Bronchial epithelial cell (primary cell): ENCODE data around the gene LRIT3. TPM values are rescaled to one million over a fixed set of nuclear protein-coding genes. Genes with fewer than 3 reads are reported as not detected.

ENCODE experiments used
- DNase-seq: peaks from one replicate; pipeline ENCODE4 v3.0.0-alpha.2; 2010; ENCODE audit warnings: low read depth
- FAIRE-seq: peaks from 2 replicates; lab custom pipeline; 2011; peaks lifted over from hg19 to GRCh38; lab: Jason Lieb, UNC
- H3K27me3 ChIP-seq: 2 replicates; pipeline ENCODE4 v1.5.1; 2011; ENCODE audit warnings: low read length; ENCODE audit not compliant: control insufficient read depth, insufficient read depth
- H3K36me3 ChIP-seq: 2 replicates; pipeline ENCODE4 v1.5.1; 2011; ENCODE audit warnings: low read length; ENCODE audit not compliant: control insufficient read depth, insufficient read depth
- H3K4me3 ChIP-seq: 2 replicates; pipeline ENCODE4 v1.5.1; 2011; ENCODE audit warnings: mild to moderate bottlenecking, low read depth, low read length, control low read depth
- total RNA-seq: library from RNA; depleted of rRNA; stranded (reverse); fragments of >200 nt; gene quantifications from 2 replicates; pipeline ENCODE4 v1.2.1, GENCODE V29; 2014
- TF ChIP-seq, protein P1 (sequence below): IDR thresholded peaks from 2 replicates; pipeline ENCODE4 v1.5.1; 2011; ENCODE audit warnings: mild to moderate bottlenecking, moderate library complexity, low read length, control low read depth, inconsistent platforms; ENCODE audit not compliant: insufficient read depth, severe bottlenecking

Gene LRIT3
- total RNA-seq, 1 donor from 2014 or later: under 0.01 TPM

GRCh38 chr4:109902559-109903251, 54.8 kb downstream of the LRIT3 start:
- DNase-seq (no peak), FAIRE-seq (no peak)
- TF ChIP-seq, protein P1, sequence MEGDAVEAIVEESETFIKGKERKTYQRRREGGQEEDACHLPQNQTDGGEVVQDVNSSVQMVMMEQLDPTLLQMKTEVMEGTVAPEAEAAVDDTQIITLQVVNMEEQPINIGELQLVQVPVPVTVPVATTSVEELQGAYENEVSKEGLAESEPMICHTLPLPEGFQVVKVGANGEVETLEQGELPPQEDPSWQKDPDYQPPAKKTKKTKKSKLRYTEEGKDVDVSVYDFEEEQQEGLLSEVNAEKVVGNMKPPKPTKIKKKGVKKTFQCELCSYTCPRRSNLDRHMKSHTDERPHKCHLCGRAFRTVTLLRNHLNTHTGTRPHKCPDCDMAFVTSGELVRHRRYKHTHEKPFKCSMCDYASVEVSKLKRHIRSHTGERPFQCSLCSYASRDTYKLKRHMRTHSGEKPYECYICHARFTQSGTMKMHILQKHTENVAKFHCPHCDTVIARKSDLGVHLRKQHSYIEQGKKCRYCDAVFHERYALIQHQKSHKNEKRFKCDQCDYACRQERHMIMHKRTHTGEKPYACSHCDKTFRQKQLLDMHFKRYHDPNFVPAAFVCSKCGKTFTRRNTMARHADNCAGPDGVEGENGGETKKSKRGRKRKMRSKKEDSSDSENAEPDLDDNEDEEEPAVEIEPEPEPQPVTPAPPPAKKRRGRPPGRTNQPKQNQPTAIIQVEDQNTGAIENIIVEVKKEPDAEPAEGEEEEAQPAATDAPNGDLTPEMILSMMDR: no peak
- no peak overlapping the region for H3K4me3 ChIP-seq
- no peaks in the 10 kb centered on the region for H3K36me3 ChIP-seq
- H3K27me3 ChIP-seq: no peaks in the 10 kb centered on the region

GRCh38 chr4:109908731-109909130, 60.8 kb downstream of the LRIT3 start:
- H3K27me3 ChIP-seq: no peaks in the 10 kb centered on the region
- H3K36me3 ChIP-seq: no peaks in the 10 kb centered on the region
- no peak overlapping the region for H3K4me3 ChIP-seq
- TF ChIP-seq, protein P1: no peak
- no peak for FAIRE-seq
- DNase-seq: no peak

DNA sequence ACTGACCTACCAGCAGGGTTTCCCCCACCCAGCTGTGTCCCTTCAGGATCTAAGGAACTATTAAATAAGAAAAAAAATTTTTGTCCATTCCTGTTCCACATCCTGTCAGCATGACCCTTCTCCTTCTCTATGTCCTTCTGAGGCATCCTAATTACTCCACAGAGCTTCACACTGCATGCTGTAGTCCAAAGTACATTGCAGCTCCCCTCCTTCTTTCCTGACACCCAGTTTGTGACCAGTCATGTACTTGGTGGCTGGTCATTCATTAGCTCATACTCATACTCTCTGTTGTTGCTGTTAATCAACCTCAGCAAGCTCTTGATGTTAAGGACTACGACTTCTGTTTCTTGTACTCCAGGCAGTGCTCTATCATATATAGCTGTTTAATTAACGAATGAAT, 62.3 kb downstream of the LRIT3 start:
- TF ChIP-seq, protein P1: no peak
- Histone ChIP-seq H3K27me3 (no peaks in the 10 kb centered on the region), H3K4me3 (no peak overlapping the region), H3K36me3 (no peaks in the 10 kb centered on the region)
- FAIRE-seq (no peak), DNase-seq (no peak)

- DNase-seq: peak; percentile 58
- TF ChIP-seq, protein P1: no peak
- Histone ChIP-seq H3K27me3 (no peaks in the 10 kb centered on the region), H3K36me3 (no peaks in the 10 kb centered on the region), H3K4me3 (no peak within 1 kb of the TSS)
- FAIRE-seq: no peak
These were observed 65.0 kb downstream of the LRIT3 start, which contains the start of gene EGF for GRCh38 chr4:109912706-109913595. Gene EGF, plus strand, starts transcription at chr4:109912883. Its CDS starts 453 bp downstream, at chr4:109913336.

DNA sequence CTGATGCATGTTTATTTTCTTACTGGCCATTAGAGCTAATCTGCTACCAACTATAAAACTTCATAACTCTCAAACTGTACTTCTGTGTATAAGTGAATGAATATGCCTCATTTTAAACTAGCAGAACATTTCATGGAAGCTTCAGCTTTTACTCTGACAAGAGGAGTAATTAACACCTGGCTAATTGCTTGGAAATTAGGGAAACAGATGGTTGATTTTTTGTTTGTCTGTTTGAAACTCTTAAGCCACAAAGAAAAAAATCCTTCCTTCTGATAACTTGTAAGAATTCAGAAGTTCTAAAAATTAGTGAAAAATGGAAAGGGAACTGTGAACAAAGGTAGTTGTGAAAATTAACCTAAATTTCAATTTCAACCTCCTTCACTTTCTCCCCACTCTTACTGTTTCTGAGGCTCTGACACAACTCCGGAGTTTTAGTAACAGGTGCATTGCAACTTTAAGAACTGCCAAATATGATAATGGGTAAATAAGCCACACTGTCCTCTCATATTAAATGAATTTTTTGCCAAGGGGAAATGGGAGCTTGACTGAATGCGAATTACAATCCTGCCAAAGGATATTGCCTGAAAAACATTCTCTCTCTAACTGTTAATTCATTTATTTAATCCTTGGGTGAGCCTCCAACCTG, 65.8 kb downstream of the LRIT3 start:
- FAIRE-seq (no peak), DNase-seq (no peak)
- no peak overlapping the region for H3K4me3 ChIP-seq
- TF ChIP-seq, protein P1: no peak
- no peaks in the 10 kb centered on the region for H3K27me3 ChIP-seq
- H3K36me3 ChIP-seq: no peaks in the 10 kb centered on the region
